Measurements from ENCODE around the gene GLI1.

- TF ChIP-seq POLR2AphosphoS5 (IDR thresholded peaks at IDR 0.05) (no peak), POLR2A (IDR thresholded peaks at IDR 0.05) (no peak)
- TF ChIP-seq, protein P1, sequence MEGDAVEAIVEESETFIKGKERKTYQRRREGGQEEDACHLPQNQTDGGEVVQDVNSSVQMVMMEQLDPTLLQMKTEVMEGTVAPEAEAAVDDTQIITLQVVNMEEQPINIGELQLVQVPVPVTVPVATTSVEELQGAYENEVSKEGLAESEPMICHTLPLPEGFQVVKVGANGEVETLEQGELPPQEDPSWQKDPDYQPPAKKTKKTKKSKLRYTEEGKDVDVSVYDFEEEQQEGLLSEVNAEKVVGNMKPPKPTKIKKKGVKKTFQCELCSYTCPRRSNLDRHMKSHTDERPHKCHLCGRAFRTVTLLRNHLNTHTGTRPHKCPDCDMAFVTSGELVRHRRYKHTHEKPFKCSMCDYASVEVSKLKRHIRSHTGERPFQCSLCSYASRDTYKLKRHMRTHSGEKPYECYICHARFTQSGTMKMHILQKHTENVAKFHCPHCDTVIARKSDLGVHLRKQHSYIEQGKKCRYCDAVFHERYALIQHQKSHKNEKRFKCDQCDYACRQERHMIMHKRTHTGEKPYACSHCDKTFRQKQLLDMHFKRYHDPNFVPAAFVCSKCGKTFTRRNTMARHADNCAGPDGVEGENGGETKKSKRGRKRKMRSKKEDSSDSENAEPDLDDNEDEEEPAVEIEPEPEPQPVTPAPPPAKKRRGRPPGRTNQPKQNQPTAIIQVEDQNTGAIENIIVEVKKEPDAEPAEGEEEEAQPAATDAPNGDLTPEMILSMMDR (IDR thresholded peaks at IDR 0.05 in 8 of 11, conservative IDR thresholded peaks at IDR 0.05 in 3 of 11) = no peak
Measured at GRCh38 chr12:57513266-57513665, 53.7 kb downstream of the GLI1 start.
